Fibroblast of upper back skin (primary cell): ENCODE measurements around the gene CYYR1.
A peak's percentile ranks its signal among the peaks of the same experiment; 100 is the strongest.

Experiments used
- DNase-seq: peaks from one replicate; pipeline ENCODE4 v3.0.0-alpha.2; 2013

The CYYR1 gene

DNA sequence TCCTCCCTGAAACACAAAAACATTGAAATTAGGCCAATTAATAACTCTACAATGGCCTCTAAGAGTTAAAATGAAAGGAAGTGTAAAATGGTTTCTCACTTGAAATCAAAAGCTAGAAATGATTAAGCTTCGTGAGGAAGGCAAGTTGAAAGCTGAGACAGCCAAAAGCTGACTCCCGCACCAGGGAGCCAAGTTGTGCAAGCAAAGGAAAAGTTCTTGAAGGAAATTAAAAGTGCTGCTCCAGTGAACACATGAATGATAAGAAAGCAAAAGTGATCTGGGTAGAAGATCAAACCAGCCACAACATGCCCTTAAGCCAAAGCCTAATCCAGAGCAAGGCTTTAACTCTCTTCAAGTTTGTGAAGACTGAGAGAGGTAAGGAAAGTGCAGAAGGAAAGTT, 22.8 kb downstream of the CYYR1 start:
- no peak for DNase-seq

DNA sequence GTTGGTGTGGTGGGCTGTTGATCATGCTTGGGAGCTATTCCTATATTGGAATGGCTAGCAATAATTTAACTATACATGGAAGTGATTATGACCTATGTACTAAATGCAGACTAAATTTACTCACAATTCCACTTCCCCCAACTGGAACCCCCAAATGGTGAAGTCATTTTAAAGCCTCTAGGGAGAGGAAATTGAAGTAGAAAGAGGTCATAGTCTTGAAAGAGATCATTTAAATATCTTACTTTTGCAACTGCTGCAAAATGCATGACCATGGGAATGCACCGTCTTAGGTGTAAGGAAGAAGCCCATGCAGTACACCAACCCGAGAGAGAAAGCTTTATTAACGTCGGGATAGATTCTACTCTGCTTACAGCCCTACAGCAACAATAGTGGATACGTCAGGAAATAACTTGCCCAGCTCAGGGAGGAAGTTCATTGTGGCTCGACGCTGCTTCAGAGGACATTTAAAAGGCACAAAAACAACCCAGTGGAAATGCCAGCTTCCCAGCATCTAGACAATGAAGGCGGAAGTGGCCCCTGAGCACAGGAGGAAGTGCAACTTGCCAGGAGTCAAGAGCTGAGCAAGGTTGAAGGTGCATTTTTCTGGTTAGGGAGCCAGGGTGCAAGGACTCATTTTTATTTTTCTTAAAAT, 26.5 kb downstream of the CYYR1 start:
- DNase-seq, result no peak

DNA sequence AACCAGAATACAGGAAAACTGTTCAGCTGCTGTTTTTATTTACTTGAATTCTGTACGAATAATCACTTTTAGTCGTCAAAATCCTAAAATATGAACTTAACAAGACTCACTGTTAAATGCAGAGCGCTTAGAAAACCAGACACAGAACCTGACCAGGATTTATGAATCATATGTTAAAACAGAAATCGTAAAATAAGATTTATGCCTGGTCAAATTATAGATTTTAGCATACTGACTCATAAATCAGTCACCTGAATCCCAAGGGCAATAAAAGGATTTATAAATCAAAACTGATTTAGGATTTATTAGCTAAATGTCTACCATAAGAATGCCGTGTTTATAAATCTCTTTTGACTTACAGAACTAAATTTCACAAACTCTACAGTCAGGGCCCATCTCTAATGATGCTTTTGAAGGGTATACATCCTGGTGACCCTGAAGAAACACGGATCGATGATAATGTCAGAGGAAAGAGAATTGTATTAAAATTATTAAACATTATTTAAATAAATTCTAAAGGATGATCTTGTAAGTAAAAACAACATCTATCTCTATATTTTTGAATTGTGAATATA, 28.8 kb downstream of the CYYR1 start:
- peak; percentile 46 for DNase-seq

DNA sequence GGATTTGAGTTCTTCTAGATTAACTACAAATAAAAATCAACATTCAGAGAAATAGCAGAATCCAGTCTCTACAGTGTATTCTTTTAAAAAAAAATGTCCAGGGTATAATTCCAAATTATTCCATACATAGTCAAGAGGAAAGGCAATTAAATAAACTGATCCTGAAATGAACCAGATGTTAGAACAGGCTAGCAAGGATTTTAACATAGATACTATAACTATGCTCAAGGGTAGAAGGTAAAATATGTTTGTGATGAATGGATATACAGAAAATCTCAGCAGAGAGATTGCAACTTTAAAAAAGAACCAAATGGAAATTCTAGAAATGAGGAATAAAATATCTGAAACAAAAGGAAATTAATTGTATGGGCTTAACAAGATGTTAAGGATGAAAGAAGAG, 32.4 kb downstream of the CYYR1 start:
- DNase-seq, result no peak

DNA sequence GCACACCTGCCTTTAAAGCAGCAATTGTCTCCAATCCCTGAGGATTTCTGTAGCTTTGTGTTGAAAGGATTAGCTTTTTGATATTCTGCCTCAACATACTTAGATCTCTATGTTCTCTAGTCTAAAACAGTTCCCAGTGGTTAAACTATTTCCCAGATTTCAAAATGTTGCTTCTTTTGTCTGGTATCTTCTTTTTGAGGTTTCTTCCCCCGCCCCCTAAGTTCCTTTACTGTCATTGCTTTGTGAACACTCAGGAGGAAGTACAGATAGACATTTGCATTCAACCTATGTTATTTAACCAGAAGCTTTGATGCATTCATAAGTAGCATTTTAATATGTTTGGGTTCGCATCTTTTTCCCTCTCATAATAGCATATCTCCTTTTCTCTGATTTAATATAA, 33.5 kb downstream of the CYYR1 start:
- DNase-seq, result no peak

DNA sequence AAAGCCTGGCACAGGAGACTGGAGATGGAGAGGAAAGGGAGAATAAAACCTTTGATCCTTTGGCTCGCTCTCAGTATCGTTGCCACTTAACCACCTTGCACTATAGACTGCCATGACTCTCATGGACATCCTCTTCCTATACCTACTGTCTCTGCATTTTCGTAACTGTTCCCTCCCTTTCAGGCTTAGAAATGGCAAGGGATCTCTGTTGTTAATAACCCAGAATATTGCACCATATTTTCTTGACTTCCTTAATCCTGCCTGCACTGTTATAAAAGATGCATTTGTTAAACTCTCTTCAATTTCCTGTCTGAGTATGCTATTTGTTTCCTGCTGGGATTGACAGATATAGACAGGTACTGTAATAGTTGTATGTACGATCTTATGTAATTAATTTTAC, 38.6 kb downstream of the CYYR1 start:
- DNase-seq, result no peak

DNA sequence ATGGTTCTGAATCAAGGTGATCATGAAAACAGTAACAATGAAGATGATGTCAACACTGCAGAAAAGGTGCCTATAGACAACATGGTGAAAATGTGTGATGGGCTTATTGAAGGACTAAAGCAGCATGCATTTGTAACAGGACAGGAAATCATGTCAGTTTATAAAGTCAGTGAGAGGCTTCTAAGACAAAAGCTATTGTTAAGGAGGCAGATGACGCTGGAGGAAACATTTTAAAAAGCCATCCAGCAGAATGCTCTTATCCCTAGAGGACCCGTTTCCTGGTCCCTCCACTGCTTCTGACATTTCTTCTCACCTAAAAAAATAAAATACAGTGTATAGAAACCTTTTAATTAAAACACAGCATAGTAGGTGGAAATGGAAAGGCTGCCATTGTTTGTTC, 40.9 kb downstream of the CYYR1 start:
- DNase-seq, result no peak

DNA sequence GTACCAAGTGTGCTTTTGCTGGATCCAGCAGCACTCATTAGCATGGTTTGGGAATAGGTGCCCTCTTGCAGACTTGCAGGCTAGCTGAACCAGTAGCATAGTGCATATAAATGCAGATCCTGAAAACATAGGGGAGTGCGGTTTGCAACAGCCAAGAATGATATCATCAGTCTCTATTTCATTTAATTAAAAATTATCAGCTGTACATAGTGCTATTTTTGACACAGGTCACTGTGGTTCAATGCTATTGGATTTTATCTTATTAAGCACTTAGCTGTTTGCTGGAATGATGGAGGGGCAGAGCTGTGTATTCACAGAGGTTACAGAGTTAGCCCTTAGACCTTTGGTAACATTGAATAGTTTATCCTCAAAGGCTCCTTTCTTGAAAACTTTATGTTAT, 43.6 kb downstream of the CYYR1 start:
- DNase-seq, result no peak

DNA sequence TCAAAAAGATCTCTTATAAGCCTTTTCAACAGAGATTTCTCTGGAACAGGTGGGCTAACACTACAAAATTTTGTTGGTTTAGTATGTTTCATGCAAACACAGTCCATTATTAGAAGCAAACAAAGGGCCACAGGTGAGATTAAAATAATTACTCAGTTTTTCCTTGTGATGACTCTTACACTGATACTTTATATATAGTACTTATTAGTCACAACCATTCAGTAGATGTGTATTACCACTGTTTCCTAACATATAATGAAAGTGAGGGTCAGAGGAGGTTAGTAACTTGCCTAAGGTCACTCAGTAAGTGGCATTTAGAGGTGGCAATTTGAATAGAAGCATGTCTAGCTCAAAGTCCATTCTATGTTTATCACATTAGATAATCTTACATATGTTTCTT, 44.2 kb downstream of the CYYR1 start:
- no peak for DNase-seq

DNA sequence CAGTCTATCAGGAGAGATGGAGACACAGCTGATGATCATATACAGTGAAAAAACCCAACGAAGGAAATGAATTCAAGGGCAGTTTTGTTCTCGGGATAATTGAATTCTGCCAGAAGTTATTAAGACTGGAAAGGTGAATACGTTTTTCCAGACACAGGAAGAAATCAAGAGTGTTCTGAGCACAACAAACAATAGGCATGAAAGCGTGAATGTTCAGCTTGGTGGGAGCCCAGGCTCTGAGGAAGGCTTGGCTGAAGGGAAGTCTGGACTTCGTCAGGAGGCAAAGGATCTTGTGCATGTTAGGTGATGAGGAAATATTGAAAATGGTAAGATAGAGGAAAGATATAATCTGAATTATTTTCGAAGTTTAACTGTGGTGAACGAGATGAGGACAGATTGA, 50.4 kb downstream of the CYYR1 start:
- no peak for DNase-seq

DNA sequence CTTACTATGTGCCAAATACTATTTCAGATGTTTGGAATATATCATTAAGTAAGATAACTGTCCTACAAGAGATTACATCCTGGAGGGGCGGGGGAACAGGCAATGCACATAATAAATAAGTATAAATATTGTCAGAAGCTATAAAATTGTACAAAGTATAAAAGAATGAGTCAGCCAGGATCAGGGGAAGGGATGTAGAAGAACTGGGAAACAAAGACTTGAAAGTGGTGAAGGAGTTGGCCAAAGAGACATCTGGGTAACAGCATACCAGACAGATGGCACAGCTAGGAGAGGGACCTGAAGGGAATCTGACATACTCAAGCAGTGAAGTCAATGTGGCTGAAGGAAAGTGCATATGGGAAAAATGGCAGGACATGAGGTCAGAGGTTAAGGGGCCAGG, 53.9 kb downstream of the CYYR1 start:
- no peak for DNase-seq

DNA sequence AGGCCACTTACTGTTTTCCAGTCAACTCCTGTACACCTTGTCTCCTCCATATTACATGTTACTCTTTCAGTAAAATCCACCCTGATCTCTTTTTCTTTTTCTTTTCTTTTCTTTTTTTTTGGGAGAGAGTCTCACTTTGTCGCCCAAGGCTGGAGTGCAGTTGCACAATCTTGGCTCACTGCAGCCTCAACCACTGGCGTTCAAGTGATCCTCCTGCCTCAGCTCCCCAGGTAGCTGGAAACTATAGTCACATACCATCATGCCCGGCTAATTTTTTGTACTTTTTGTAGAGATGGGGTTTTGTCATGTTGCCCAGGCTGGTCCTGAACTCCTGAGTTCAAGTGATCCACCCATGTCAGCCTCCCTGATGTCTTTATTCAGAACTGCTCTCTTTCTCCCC, 57.8 kb downstream of the CYYR1 start:
- no peak for DNase-seq

DNA sequence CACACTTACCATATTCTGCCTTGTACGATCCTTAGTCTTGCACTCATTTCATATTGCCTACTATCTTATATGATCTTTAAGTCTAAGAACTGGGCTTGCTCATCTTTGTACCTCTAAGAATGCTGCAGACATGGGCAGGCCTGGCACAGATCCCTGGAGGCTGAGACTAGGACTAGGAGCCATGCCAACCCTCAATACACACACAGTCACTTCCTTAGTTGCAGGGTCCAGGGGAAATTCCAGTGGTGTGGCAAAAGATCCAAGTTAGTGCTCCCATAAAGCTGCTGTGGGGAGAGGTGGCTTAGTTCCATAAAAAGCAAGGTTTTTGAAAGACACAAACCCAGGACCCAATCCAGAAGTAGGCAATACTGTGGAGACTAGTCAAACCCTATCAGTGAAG, 59.9 kb downstream of the CYYR1 start:
- DNase-seq, result peak; percentile 74

DNA sequence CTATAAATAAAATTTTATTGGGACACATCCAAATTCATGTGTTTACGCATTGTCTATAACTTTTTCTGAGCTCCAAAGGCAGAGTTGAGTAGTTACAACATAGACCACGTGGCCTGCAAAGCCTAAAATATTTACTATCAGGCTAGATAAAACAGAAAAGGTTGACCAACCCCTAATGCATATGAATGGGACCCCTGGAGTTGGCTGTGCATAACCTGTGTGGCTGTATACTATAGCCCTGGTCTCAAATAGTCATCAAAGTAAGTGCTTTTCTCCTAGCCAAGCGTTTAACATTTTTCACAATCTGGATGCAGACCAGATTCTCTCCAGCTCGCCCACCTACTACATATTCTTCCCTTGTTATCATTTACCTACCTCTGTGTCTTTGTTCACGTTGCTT, 60.4 kb downstream of the CYYR1 start:
- DNase-seq, result no peak

DNA sequence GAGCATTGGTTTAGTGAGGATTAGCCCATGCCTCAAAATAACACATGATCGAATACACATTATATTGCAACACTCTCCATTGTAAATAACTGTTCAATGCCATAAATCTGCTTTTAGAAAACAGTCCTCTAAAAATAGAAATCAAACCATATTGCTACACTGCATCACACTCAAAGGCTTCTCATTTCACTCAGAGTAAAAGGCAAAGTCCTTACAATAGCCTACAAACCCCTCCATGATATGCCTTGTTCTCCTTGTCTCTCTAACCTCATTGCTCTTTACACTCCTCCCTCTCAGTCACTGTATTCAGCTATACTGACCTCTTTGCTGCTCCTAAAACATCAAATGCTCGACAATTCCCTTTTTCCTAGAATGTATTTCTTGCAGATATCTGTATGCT, 64.2 kb downstream of the CYYR1 start:
- no peak for DNase-seq

DNA sequence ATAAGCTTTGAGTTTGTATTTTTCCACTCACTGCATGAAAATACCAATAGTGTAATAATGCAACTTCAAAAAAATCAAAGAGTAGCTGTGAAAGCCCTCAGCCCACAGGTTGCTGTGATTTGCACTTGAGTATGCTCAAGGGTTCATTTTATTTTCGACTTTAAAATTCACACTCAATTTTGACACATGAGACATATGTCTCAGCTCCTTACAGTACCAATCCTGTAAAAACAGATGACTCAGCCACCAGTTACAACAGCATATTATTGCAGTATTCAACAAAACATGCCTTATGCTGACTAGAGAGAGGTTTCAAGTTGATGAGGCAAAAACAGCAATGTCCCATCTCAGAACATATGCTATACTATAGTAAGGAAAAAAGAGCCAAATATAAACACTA, 66.1 kb downstream of the CYYR1 start:
- peak; percentile 70 for DNase-seq

DNA sequence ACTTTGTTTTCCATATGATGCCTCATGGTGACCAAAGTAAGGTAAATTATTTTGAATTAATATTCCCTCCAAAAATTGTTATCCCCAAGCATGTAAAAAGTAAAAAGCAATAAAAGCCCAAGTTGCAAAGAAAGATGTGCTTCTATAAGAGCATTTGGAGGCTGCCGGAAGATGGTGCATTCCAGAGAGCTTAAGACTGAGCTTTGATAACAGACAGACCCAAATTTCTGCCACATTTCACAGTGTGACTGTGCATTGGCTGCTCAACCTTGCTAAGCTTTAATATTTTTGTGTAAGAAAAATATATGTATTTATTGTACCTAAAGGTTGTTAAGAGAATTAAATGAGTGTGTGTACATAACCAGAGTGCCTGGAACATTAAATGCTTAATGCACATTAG, 67.9 kb downstream of the CYYR1 start:
- no peak for DNase-seq

DNA sequence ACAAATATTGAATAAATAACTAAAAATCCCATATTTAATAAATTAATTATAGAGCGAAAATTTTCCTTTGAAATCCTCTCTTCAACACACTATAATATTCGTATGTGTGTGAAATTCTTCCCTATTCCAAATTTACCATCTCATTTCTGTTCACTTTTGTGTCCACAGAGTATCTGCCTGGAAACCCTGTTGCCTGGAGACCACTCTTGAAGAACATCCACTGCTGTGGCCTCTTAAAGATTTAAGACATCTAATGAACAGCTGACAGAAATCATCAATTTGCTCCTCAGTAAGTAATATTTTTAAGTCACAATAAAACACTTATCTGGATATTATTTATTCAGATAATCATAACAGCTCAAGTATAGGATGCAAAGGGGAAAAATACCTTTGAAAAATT, 69.7 kb downstream of the CYYR1 start:
- no peak for DNase-seq

DNA sequence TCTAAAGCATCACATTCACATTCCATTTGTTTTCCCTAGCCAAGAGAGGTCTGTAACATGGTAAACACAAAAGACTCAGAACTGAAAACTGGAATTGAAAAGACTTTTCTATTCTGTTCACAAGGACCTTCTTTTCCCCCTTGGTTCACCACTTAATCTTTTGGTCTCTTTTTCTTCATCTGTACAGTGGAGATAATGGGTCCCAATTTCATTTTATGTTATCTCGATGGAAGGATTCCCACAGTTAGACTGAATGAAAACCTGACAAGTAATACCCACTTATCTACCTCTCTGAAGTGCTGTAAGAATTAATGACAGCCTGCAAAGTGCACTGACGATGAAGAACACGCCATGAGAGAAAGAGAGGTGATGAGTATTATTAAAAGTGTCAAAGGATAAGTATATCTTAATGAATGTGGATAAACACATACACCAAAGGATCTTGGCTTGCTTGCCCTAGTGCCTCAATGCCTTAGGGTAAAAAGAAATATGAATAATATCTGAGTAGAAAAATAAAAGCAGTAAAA, 71.5 kb downstream of the CYYR1 start:
- no peak for DNase-seq

DNA sequence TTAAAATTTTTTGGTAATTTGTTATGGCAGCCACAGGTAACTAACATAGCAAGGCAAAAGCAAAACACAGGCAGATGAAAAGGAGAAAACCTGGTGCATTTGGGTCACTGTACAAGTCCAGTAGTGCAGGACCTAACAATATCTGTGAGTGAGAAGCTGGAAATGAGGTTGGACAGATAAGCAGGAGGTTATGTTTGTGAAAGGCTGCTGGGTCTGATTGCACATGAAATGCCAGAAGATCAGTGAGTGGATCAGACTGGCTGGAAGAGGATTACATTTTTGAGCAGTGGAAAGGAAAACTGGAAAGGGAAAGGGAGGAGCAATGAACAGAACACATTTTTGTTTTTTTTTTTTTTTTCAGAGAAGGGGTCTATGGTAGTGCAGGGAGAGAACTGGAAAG, 73.6 kb downstream of the CYYR1 start:
- no peak for DNase-seq

DNA sequence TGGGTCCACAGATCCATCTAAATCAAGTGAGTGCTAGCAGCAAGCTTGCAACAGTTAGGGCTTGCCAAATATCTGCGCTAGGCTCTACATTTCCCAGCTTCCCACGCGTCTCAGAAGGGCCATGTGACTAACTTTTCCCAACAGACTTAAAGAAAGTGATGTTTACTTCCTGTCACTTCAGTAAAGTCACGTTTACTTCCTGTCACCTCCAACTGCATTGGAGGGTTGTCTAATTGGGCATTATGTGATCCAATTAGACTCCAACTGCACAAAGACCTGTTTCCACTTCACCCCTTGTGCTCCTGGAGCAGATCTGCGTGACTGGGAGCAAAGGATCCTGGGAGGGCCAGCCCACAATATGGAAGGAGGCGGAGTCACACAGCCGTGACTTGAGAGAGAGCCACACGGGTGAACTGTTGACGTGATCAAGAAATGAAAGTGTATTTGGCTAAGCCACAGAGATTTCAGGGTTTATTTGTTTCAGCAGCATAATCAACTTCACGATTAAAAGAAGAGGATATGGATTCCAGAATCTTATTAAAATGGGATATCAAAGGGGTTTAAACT, 77.7 kb downstream of the CYYR1 start:
- DNase-seq, result no peak

DNA sequence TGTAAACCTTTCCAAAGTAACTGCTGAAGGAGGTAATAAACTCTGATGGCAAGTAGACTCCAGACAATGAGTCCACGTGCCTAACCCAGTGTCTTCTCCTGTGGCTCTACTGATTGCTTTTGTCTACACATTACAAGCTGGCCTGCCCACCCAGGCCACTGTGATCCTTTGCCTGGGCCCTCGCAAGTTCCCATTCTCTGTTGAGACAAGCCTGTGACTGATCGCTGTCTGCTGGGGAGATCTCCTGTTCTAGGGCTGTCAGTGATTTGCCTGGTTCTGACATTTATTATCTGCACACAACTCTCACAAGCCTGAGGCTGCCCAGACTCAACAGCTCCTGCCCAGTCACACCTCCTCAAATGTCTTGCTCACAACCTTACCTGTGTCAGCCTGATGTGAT, 81.4 kb downstream of the CYYR1 start:
- DNase-seq, result no peak

DNA sequence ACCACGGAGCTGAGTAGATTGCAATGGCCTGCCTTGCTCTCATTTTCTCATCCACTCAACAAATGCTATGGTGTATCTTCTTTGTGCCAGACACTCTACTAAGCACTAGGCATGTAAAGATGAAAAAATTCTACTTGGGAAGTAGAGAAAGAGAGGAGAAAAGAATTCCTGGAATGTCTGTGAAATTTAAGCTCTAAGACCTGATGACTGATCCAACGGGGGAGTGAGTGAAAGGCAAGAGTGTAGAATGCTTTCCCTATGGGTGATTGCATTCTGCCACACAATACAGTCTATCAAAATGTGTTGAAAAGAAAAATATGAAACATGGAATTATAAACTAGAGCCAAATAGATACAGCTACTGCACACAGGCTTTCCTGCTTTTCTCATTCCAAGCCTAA, 82.3 kb downstream of the CYYR1 start:
- DNase-seq, result peak; percentile 92

DNA sequence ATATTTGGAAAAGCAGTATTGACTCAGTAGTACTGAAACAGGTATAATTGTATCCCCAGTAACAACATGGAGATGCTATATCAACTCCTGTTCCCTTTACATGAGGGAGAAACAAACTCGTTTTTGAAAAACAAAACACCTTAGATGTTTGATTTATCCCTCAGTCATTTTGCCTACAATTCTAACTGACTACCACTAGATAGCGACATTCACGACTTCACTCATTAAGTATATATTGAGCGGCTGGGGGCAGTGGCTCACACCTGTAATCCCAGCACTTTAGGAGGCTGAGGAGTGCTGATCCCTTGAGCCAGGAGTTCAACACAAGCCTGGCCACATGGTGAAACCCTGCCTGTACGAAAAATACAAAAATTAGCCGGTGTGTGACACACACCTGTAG, 83.3 kb downstream of the CYYR1 start:
- no peak for DNase-seq

DNA sequence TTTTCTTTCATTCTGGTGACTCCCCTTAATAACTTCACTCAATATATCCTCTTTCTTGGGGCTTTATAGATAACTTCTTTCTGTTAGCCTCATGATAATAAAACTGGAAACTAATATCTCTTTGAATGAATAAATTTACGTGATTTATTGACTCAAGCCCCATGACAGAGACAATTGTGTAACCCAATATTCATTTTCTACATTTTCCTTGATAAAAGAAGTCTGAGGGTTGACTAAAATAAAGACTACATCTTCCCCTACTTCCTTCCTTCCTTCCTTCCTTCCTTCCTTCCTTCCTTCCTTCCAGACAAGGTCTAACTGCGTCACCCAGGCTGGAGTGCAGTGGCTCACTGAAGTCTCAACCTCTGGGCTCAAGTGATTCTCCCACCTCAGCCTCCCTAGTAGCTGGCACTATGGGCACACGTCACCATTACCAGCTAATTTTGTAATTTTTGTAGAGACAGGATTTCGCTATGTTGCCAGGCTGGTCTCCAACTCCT, 85.1 kb downstream of the CYYR1 start:
- no peak for DNase-seq
